DMS 273 (cell line): ENCODE data around the gene INO80.
"Not testable (repeated sequence)": the region's sequence is repeated elsewhere in the genome, so short reads cannot be mapped to it uniquely, and the experiment has no call there.

Experiments used
- DNase-seq: peaks from one replicate; lab custom pipeline; 2025; ENCODE audit not compliant: unreplicated experiment; lab: John Stamatoyannopoulos, UW

The INO80 gene

GRCh38 chr15:41122849-41123248, 6.8 kb upstream of the INO80 start:
- no peak for DNase-seq

DNA sequence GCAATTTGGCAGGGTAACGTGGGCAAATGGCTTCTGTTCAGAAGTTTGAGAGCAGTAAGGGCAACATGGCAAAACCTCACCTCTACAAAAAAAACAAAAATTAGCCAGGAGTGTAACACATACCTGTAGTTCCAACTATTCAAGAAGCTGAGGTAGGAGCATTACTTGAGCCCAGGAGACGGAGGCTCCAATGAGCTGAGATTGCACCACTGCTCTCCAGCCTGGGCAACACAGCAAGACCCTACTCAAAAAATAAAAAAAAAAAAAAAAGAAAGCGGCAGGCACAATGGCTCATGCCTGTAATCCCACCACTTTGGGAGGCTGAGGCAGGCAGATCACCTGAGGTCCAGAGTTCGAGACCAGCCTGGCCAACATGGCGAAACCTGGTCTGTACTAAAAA, 5.9 kb upstream of the INO80 start:
- DNase-seq, result no peak

- DNase-seq, result no peak
Measured at GRCh38 chr15:41116962-41117252, 827 bp upstream of the INO80 start.

- peak; percentile 84 for DNase-seq
Measured at GRCh38 chr15:41115652-41116115, 396 bp downstream of the INO80 start.

GRCh38 chr15:41115161-41115651, 874 bp downstream of the INO80 start:
- peak; percentile 63 for DNase-seq

DNA sequence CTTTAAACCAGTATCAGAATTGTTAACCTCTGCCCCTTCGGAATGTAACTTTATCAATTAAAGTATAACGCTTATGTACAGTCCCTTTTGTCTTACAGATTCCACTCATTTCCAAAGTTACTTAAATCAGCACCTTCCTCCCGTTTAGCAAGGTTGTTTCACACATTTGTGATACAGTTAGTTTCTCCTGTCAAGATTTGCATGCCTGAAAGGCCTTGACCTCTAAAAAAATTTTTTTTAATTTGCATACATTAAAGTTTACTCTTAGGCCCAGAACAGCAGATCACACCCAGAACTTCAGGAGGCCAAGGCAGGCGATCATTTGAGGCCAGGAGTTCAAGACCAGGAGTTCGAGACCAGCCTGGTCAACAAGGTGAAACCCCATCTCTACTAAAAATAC, 9.1 kb downstream of the INO80 start:
- no peak for DNase-seq

DNA sequence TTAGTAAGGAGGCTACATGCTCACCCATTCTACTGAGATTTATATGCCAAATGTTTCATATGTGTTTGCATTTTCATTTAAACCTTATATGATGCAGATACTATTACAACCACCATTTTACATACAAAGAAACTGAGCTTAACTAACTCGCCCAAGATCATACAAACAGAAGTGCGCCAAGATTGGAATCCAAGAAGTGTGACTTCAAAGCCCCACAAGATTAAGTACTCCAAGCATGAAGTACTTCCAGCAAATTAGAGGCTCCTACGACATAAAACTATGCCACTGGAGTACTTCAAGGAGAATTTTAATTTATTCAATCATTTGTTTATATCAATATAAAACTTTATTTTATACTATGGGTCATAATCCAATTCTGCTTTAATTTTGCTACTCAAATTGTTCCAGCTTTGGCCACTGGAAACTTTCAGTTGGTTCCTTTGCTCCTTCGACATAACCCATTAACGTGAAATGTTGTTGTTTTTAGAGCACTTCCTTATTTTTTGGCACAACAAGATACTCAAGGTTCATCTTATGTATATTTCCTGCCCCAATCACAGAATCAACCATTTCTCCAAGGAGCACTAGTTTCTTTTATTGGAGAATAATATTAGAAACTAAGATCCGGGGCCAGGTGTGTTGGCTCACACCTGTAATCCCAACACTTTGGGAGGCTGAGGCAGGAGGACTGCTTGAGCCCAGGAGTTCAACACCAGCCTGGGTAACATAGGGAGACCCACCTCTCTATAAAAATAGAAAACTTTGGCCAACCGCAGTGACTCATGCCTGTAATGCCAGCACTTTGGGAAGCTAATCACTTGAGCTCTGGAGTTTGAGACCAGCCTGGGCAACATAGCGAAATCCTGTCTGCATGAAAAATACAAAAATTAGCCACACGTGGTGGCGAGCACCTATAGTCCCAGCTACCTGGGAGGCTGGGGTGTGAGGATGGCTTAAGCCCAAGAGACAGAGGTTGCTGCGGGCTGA, 10.4 kb downstream of the INO80 start:
- DNase-seq, result no peak

DNA sequence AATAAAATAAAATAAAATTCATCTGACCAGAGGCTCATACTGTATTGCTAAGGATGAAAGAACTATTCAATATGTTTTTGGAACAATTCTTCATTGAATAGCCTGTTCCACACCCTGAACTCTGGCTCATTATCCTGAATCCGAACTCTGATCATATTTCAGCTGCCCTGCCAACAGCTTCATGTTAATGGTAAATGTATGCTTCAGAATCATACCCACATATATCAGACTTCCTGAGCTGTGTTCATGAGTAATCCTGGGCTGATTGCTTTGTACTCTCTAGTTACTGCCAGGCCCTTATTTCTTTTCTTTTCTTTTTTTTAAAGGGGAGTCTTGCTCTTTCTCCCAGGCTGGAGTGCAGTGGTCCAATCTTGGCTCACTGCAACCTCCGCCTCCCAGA, 11.8 kb downstream of the INO80 start:
- no peak for DNase-seq

DNA sequence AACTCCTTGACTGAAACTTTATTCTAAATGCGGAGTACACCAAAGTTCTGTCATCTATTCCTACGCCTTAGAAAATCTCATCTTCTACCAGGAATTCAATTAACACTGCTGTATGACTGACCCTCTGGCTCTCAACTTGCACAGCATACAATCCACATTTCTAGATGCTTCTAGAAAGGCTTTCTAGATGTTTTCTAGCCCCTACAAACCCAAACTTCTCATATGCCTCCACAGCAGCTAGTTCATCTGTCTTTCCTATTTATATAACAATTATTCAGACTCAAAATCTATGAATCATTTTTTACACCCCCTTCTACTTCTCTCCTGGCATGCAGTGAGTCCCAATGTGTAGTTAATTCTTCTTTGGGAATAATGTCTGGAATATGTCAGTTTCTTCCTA, 13.2 kb downstream of the INO80 start:
- DNase-seq, result no peak

- DNase-seq, result no peak
Measured at GRCh38 chr15:41096178-41096577, 19.9 kb downstream of the INO80 start.

GRCh38 chr15:41085029-41085428, 31.1 kb downstream of the INO80 start:
- DNase-seq, result no peak

GRCh38 chr15:41080144-41080543, 35.9 kb downstream of the INO80 start:
- no peak for DNase-seq

GRCh38 chr15:41079717-41080116, 36.4 kb downstream of the INO80 start:
- no peak for DNase-seq

DNA sequence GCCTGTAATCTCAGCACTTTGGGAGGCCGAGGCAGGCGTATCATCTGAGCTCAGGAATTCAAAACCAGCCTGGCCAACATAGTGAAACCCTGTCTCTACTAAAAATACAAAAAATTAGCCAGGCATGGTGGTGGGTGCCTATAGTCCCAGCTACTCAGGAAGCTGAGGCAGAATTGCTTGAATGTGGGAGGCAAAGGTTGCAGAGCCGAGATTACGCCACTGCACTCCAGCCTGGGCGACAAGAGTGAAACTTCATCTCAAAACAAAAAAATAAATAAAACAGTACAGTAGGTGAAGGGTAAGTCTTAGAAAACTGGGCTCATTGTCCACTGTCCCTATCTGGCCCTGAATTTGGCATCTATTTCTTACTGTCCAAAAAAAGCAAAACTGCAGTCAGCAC, 37.2 kb downstream of the INO80 start:
- not testable (repeated sequence) for DNase-seq

GRCh38 chr15:41078125-41078524, 38.0 kb downstream of the INO80 start:
- DNase-seq, result no peak

DNA sequence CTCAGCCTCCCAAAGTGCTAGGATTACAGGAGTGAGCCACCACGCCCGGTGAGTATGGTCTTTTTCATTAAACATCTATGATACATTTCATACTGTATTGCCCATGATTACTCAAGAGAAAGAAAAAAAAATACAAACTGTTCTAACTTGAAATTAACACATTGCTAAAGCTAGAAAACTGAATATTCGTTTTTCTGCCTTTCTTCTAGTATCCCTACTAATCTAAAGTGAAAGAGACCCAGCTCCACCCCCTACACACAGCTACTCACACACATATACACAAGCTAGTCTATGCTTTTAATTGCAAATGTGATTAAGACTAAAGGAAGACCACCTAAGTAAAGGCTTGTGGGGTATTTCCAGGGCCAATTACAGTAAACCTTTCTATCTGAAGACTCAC, 43.1 kb downstream of the INO80 start:
- DNase-seq, result no peak

DNA sequence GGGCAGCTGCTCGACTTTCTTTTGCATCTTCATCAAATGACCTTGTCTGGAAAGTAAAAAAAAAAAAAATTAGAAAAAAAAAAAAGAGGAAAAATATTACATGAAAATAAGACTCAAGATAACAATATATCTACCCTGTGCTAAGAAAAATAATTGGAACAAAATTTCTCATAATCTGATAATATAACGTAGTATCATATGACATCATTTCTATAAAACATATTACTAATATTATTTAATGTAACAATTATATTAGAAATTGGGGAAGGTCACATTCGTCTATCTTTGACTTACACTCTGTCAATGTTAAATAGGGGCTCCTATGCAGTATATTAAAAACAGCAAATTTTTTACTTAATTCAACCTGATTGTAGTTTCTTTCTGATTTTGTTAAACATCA, 44.1 kb downstream of the INO80 start:
- no peak for DNase-seq

- no peak for DNase-seq
Measured at GRCh38 chr15:41066516-41066915, 49.6 kb downstream of the INO80 start.

DNA sequence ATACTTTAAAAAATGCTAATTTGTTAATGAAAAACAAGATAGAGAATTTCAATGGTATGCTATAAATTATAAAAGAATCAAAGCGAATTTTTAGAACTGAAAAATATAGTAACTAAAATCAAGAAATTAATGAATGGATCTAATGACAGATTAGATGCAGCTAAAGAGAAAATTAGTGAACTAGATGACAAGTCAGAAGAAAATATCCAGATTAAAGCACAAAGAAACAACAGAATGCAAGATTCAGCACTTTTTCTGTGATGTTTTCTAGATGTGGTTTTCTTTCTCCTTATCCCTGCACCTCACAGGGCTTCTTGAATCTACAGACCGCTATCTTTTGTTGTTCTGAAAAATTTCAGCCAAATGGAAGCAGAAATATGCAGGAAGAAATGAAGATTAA, 54.4 kb downstream of the INO80 start:
- DNase-seq, result no peak

DNA sequence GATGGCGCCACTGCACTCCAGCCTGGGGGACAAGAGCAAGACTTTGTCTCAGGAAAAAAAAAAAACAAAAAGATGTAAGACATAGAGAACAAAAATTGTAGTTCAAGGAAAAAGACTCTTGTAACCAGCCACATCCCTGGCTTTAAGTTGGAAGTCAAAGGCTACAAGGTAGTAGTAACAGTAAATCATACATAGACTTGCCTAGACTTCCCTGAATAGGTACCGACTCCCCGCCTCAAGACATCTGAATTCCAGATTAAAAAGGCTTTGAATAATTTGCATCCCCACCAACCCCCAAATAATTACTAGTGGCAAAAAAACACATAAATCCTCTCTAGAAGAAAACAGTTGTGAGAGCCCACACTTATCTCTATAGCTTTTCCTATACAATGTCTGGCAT, 55.6 kb downstream of the INO80 start:
- DNase-seq, result no peak

- DNase-seq, result no peak
Measured at GRCh38 chr15:41056810-41057209, 59.3 kb downstream of the INO80 start.

GRCh38 chr15:41055706-41056105, 60.4 kb downstream of the INO80 start:
- DNase-seq, result no peak

- no peak for DNase-seq
Measured at GRCh38 chr15:41051139-41051538, 64.9 kb downstream of the INO80 start.
